ENCODE measurements around the gene CAD.

DNA sequence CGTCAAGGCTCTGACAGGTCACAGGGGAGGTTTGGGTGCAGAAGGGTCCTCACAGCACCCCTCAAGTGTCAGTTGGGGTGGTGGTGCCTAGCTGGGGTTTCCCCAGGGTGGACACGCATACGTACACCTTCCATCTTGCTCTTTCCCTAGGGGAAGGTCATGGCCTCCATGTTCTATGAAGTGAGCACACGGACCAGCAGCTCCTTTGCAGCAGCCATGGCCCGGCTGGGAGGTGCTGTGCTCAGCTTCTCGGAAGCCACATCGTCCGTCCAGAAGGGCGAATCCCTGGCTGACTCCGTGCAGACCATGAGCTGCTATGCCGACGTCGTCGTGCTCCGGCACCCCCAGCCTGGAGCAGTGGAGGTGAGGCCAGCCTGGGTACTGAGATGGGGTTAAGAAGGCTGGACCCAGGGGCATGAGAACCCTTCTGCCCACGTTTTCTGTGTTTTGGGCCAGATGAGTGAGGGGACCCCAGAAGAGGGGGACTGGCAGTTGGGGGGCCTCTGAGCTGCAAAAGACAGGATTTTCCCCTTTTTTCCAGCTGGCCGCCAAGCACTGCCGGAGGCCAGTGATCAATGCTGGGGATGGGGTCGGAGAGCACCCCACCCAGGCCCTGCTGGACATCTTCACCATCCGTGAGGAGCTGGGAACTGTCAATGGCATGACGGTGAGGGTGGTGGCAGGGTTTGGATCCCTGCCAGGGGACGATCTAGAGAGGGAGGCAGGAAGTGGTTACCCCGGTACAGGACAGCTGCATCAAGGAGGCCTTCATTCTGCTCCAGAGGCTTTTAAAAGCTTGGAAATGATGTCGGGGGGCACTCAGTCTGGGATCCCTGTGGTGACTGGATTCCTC is 24.8 kb downstream of the CAD start:
- TF ChIP-seq CTCF (IDR thresholded peaks at IDR 0.05; ENCODE audit: insufficient read depth, low read depth, low read length) (no peak), EZH2 (IDR thresholded peaks at IDR 0.05; ENCODE audit: insufficient read depth, low read length) (no peak)

All from astrocyte (in vitro differentiated cells and primary cell).